Neural cell (in vitro differentiated cells): ENCODE data around the gene MOBP. TPM values are rescaled to one million over a fixed set of nuclear protein-coding genes. Genes with fewer than 3 reads are reported as not detected.

Source experiments
- H2AFZ ChIP-seq: fragments of 200-600, 300-800 bp; sonication (generic), shearing (Covaris generic); 2 replicates; pipeline ENCODE4 v1.6.0; 2014; ENCODE audit warnings: low read depth, mild to moderate bottlenecking, antibody characterized with exemption, low read length, moderate library complexity
- H3F3A ChIP-seq: fragments of 200-600 bp; shearing (Covaris generic); 2 replicates; pipeline ENCODE4 v1.6.1; 2016; ENCODE audit warnings: mild to moderate bottlenecking, moderate library complexity, mixed read lengths, antibody characterized with exemption, low read length; ENCODE audit not compliant: insufficient read depth, poor library complexity, severe bottlenecking
- H3K27ac ChIP-seq: fragments of 200-600, 300-800 bp; sonication (generic), shearing (Covaris generic); 2 replicates; pipeline ENCODE4 v1.5.1; 2014; ENCODE audit warnings: mild to moderate bottlenecking, low read length, moderate library complexity
- H3K27me3 ChIP-seq: fragments of 300-800, 200-600 bp; sonication (generic), shearing (Covaris generic); 2 replicates; pipeline ENCODE4 v1.6.0; 2014; ENCODE audit warnings: mild to moderate bottlenecking, low read depth, low read length, moderate library complexity; ENCODE audit not compliant: insufficient read depth
- H3K36me3 ChIP-seq: fragments of 300-800, 200-600 bp; sonication (generic), shearing (Covaris generic); 2 replicates; pipeline ENCODE4 v1.5.1; 2014; ENCODE audit warnings: mild to moderate bottlenecking, antibody characterized with exemption, low read length, moderate library complexity; ENCODE audit not compliant: insufficient read depth
- H3K4me2 ChIP-seq: fragments of 300-800, 200-600 bp; sonication (generic), shearing (Covaris generic); 2 replicates; pipeline ENCODE4 v1.6.0; 2014; ENCODE audit warnings: mild to moderate bottlenecking, low read length
- H3K4me3 ChIP-seq: fragments of 300-800, 200-600 bp; sonication (generic), shearing (Covaris generic); 2 replicates; pipeline ENCODE4 v1.5.1; 2014; ENCODE audit warnings: mild to moderate bottlenecking, low read length, moderate library complexity
- H3K79me2 ChIP-seq: fragments of 200-600 bp; shearing (Covaris generic); replicated peaks from 2 replicates; pipeline ENCODE4 v1.6.0; 2014; ENCODE audit warnings: mild to moderate bottlenecking, low read length, moderate library complexity; ENCODE audit not compliant: insufficient read depth
- H3K9ac ChIP-seq: fragments of 300-800, 200-600 bp; sonication (generic), shearing (Covaris generic); 2 replicates; pipeline ENCODE4 v1.6.1; 2016; ENCODE audit warnings: mild to moderate bottlenecking, low read length, mixed read lengths
- H3K9me2 ChIP-seq: fragments of 200-600 bp; shearing (Covaris generic); 2 replicates; pipeline ENCODE4 v1.6.1; 2016; ENCODE audit warnings: mild to moderate bottlenecking, low read length, mixed read lengths; ENCODE audit not compliant: insufficient read depth
- H3K9me3 ChIP-seq: fragments of 200-600, 300-800 bp; sonication (generic), shearing (Covaris generic); 2 replicates; pipeline ENCODE4 v1.6.1; 2016; ENCODE audit warnings: mild to moderate bottlenecking, mixed run types, low read length, moderate library complexity, mixed read lengths
- H4K20me1 ChIP-seq: fragments of 200-600 bp; shearing (Covaris generic); 2 replicates; pipeline ENCODE4 v1.6.1; 2016; ENCODE audit warnings: mild to moderate bottlenecking, mixed run types; ENCODE audit not compliant: insufficient read depth
- EP300 ChIP-seq: fragments of 450-650 bp; conservative IDR thresholded peaks from 2 replicates; pipeline ENCODE4 v1.6.1; 2014; ENCODE audit warnings: antibody characterized with exemption, mild to moderate bottlenecking, moderate library complexity; ENCODE audit not compliant: poor library complexity, severe bottlenecking
- EZH2 ChIP-seq: fragments of 200-600, 300-800 bp; shearing (Covaris generic), sonication (generic); IDR thresholded peaks from 2 replicates; pipeline ENCODE4 v1.6.1; 2014; ENCODE audit warnings: antibody characterized with exemption, low read length, borderline replicate concordance, mild to moderate bottlenecking; ENCODE audit not compliant: insufficient read depth, poor library complexity, severe bottlenecking
- MXI1 ChIP-seq: fragments of 450-650 bp; conservative IDR thresholded peaks from 2 replicates; pipeline ENCODE4 v1.6.1; 2014; ENCODE audit warnings: antibody characterized with exemption, mild to moderate bottlenecking; ENCODE audit not compliant: poor library complexity, severe bottlenecking
- POLR2AphosphoS5 ChIP-seq: IDR thresholded peaks from 2 replicates; pipeline ENCODE4 v1.6.1; 2012
- RAD21 ChIP-seq: fragments of 450-650 bp; conservative IDR thresholded peaks from 2 replicates; pipeline ENCODE4 v1.6.1; 2014; ENCODE audit warnings: antibody characterized with exemption, mild to moderate bottlenecking, moderate library complexity
- REST ChIP-seq: IDR thresholded peaks from 2 replicates; pipeline ENCODE4 v1.6.1; 2012; ENCODE audit warnings: borderline replicate concordance
- SMC3 ChIP-seq: fragments of 450-650 bp; conservative IDR thresholded peaks from 2 replicates; pipeline ENCODE4 v1.6.1; 2014; ENCODE audit warnings: antibody characterized with exemption, mild to moderate bottlenecking, moderate library complexity; ENCODE audit not compliant: poor library complexity
- TAF1 ChIP-seq: IDR thresholded peaks from 2 replicates; pipeline ENCODE4 v1.6.1; 2012; ENCODE audit warnings: low read depth
- polyA plus RNA-seq: library from polyadenylated mRNA; depleted of rRNA; stranded (reverse); fragments of >200 nt; gene quantifications from 2 replicates; pipeline ENCODE4 v1.2.3, GENCODE V29; 2014
- TF ChIP-seq, protein P1 (sequence below): fragments of 450-650 bp; IDR thresholded peaks from 2 replicates; pipeline ENCODE4 v1.5.1; 2014; ENCODE audit warnings: antibody characterized with exemption, mild to moderate bottlenecking, moderate library complexity; ENCODE audit not compliant: poor library complexity, severe bottlenecking

MOBP gene
- polyA plus RNA-seq, 1 donor from 2014 or later = not detected

GRCh38 chr3:39476783-39477182 lies 9.3 kb downstream of the MOBP start:
- no peaks in the 10 kb centered on the region for H4K20me1 ChIP-seq
- H3F3A ChIP-seq = no peaks in the 10 kb centered on the region
- H2AFZ ChIP-seq = no peak overlapping the region
- H3K27me3 ChIP-seq = no peaks in the 10 kb centered on the region
- H3K9ac ChIP-seq = no peak overlapping the region
- no peaks in the 10 kb centered on the region for H3K79me2 ChIP-seq
- no peak overlapping the region for H3K27ac ChIP-seq
- no peaks in the 10 kb centered on the region for H3K36me3 ChIP-seq
- H3K4me2 ChIP-seq = no peak overlapping the region
- H3K9me2 ChIP-seq = no peaks in the 10 kb centered on the region
- peaks cover 5% of the 10 kb centered on the region for H3K9me3 ChIP-seq
- H3K4me3 ChIP-seq = no peak overlapping the region
- TF ChIP-seq RAD21 = no peak
- no peak for TF ChIP-seq SMC3
- no peak for TF ChIP-seq EZH2
- no peak for TF ChIP-seq POLR2AphosphoS5

- H2AFZ ChIP-seq = no peak overlapping the region
- no peaks in the 10 kb centered on the region for H3K36me3 ChIP-seq
- peaks cover 5% of the 10 kb centered on the region for H3K9me3 ChIP-seq
- no peak for TF ChIP-seq POLR2AphosphoS5
- TF ChIP-seq, protein P1, sequence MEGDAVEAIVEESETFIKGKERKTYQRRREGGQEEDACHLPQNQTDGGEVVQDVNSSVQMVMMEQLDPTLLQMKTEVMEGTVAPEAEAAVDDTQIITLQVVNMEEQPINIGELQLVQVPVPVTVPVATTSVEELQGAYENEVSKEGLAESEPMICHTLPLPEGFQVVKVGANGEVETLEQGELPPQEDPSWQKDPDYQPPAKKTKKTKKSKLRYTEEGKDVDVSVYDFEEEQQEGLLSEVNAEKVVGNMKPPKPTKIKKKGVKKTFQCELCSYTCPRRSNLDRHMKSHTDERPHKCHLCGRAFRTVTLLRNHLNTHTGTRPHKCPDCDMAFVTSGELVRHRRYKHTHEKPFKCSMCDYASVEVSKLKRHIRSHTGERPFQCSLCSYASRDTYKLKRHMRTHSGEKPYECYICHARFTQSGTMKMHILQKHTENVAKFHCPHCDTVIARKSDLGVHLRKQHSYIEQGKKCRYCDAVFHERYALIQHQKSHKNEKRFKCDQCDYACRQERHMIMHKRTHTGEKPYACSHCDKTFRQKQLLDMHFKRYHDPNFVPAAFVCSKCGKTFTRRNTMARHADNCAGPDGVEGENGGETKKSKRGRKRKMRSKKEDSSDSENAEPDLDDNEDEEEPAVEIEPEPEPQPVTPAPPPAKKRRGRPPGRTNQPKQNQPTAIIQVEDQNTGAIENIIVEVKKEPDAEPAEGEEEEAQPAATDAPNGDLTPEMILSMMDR = no peak
- no peaks in the 10 kb centered on the region for H3K79me2 ChIP-seq
- no peak overlapping the region for H3K27ac ChIP-seq
- no peak overlapping the region for H3K4me2 ChIP-seq
- H3K9ac ChIP-seq = no peak overlapping the region
- H4K20me1 ChIP-seq = no peaks in the 10 kb centered on the region
- no peak overlapping the region for H3K4me3 ChIP-seq
- no peaks in the 10 kb centered on the region for H3F3A ChIP-seq
- no peaks in the 10 kb centered on the region for H3K9me2 ChIP-seq
- H3K27me3 ChIP-seq = no peaks in the 10 kb centered on the region
These were observed 10.7 kb downstream of the MOBP start for GRCh38 chr3:39478226-39478625.

- Histone ChIP-seq H3K79me2 (no peaks in the 10 kb centered on the region), H3K9me3 (peaks cover 5% of the 10 kb centered on the region), H3K9me2 (no peaks in the 10 kb centered on the region), H3F3A (no peaks in the 10 kb centered on the region), H4K20me1 (no peaks in the 10 kb centered on the region), H3K4me3 (no peak overlapping the region), H3K4me2 (no peak overlapping the region), H3K9ac (no peak overlapping the region), H2AFZ (no peak overlapping the region), H3K27ac (no peak overlapping the region), H3K27me3 (no peaks in the 10 kb centered on the region), H3K36me3 (no peaks in the 10 kb centered on the region)
- TF ChIP-seq TAF1 (no peak), POLR2AphosphoS5 (no peak), EP300 (no peak), SMC3 (no peak), MXI1 (no peak), RAD21 (no peak), REST (no peak), EZH2 (no peak)
- TF ChIP-seq, protein P1 = no peak
These were observed 12.4 kb downstream of the MOBP start for GRCh38 chr3:39479701-39480414.
